HEK293 (cell line): ENCODE results near the gene SLC37A3.
A peak's percentile ranks its signal among the peaks of the same experiment; 100 is the strongest.
"Not testable (repeated sequence)": the region's sequence is repeated elsewhere in the genome, so short reads cannot be mapped to it uniquely, and the experiment has no call there.

Experiments used
- CTCF ChIA-PET: fragments of 350-600 bp; formaldehyde crosslinking; extraction: SDS; loops from one replicate; lab custom pipeline; 2021; ENCODE audit warnings: antibody characterized with exemption; lab: Yijun Ruan, JAX
- POLR2A ChIA-PET: fragments of 300-600 bp; formaldehyde crosslinking; extraction: SDS; loops from one replicate; lab custom pipeline; 2020; ENCODE audit warnings: antibody characterized with exemption, inconsistent platforms; lab: Yijun Ruan, JAX
- H3K27ac ChIP-seq: fragments of 200-500 bp; sonication (Bioruptor generic); 2 replicates; pipeline ENCODE4 v1.5.1; 2014; ENCODE audit warnings: low read depth, low read length, control low read depth, inconsistent platforms; ENCODE audit errors: extremely low read depth
- H3K36me3 ChIP-seq, 2 experiments: fragments of 200-500 bp in 1 of 2; sonication (Bioruptor generic) in 1 of 2; 1 replicate in 1 of 2; 2 replicates in 1 of 2; pipeline ENCODE4 v1.5.1; 2014 to 2017; ENCODE audit warnings: inconsistent platforms in 2 of 2, low read length in 2 of 2; ENCODE audit not compliant: control insufficient read depth in 2 of 2, insufficient read depth in 1 of 2
- H3K4me1 ChIP-seq: fragments of 200-500 bp; sonication (Bioruptor generic); 2 replicates; pipeline ENCODE4 v1.5.1; 2014; ENCODE audit warnings: mild to moderate bottlenecking, low read length, inconsistent platforms; ENCODE audit not compliant: control insufficient read depth, insufficient read depth
- H3K4me3 ChIP-seq: 2 replicates; pipeline ENCODE4 v1.5.1; 2011; ENCODE audit warnings: low read depth, mild to moderate bottlenecking, control low read depth, low read length, moderate library complexity
- H3K9me3 ChIP-seq: fragments of 200-500 bp; sonication (Bioruptor generic); 2 replicates; pipeline ENCODE4 v1.5.1; 2014; ENCODE audit warnings: low read depth, low read length, inconsistent platforms; ENCODE audit not compliant: control insufficient read depth, insufficient read depth
- KLF1 ChIP-seq: fragments of 450-650 bp; formaldehyde crosslinking; IDR thresholded peaks from 2 replicates; pipeline ENCODE4 v1.5.1; 2016; ENCODE audit warnings: missing biosample characterization, missing genetic modification characterization
- MZF1 ChIP-seq: fragments of 450-650 bp; formaldehyde crosslinking; IDR thresholded peaks from 2 replicates; pipeline ENCODE4 v1.5.1; 2017; ENCODE audit warnings: missing biosample characterization, missing genetic modification characterization, borderline replicate concordance
- SETDB1 ChIP-seq: IDR thresholded peaks from one replicate; pipeline ENCODE4 v1.6.1; 2017; ENCODE audit warnings: mild to moderate bottlenecking, low read length, moderate library complexity, mixed read lengths; ENCODE audit not compliant: insufficient read length
- ZNF114 ChIP-seq: fragments of 450-650 bp; formaldehyde crosslinking; IDR thresholded peaks from 2 replicates; pipeline ENCODE4 v1.5.0; 2017; ENCODE audit warnings: missing biosample characterization, missing genetic modification characterization
- ZNF133 ChIP-seq: fragments of 450-650 bp; formaldehyde crosslinking; IDR thresholded peaks from 2 replicates; pipeline ENCODE4 v1.5.1; 2016; ENCODE audit warnings: missing biosample characterization, missing genetic modification characterization
- ZNF184 ChIP-seq: fragments of 450-650 bp; IDR thresholded peaks from 2 replicates; pipeline ENCODE4 v1.5.1; 2018; ENCODE audit warnings: missing biosample characterization, mild to moderate bottlenecking, missing genetic modification characterization
- ZNF354C ChIP-seq: fragments of 450-650 bp; formaldehyde crosslinking; IDR thresholded peaks from 2 replicates; pipeline ENCODE4 v1.5.1; 2016; ENCODE audit warnings: missing biosample characterization, missing genetic modification characterization, low read depth, borderline replicate concordance
- ZNF510 ChIP-seq: fragments of 450-650 bp; formaldehyde crosslinking; IDR thresholded peaks from 2 replicates; pipeline ENCODE4 v1.5.1; 2018; ENCODE audit warnings: mild to moderate bottlenecking, missing genetic modification characterization, missing biosample characterization; ENCODE audit not compliant: insufficient replicate concordance
- ZNF692 ChIP-seq: fragments of 450-650 bp; formaldehyde crosslinking; IDR thresholded peaks from 2 replicates; pipeline ENCODE4 v1.5.1; 2016; ENCODE audit warnings: missing biosample characterization, missing genetic modification characterization
- ZNF747 ChIP-seq: fragments of 450-650 bp; formaldehyde crosslinking; IDR thresholded peaks from 2 replicates; pipeline ENCODE4 v1.5.1; 2016; ENCODE audit warnings: missing biosample characterization, missing genetic modification characterization
- ZNF776 ChIP-seq: fragments of 450-650 bp; formaldehyde crosslinking; IDR thresholded peaks from 2 replicates; pipeline ENCODE4 v1.5.0; 2017; ENCODE audit warnings: missing biosample characterization, missing genetic modification characterization, borderline replicate concordance
- TF ChIP-seq, protein P1 (sequence below): fragments of 450-650 bp; formaldehyde crosslinking; IDR thresholded peaks from 2 replicates; pipeline ENCODE4 v1.5.1; 2016; ENCODE audit warnings: missing biosample characterization, missing genetic modification characterization
- TF ChIP-seq, protein P2 (sequence below): fragments of 450-650 bp; formaldehyde crosslinking; IDR thresholded peaks from 2 replicates; pipeline ENCODE4 v1.5.1; 2017; ENCODE audit warnings: missing biosample characterization, missing genetic modification characterization
- TF ChIP-seq, protein P3 (sequence below): fragments of 450-650 bp; formaldehyde crosslinking; IDR thresholded peaks from 2 replicates; pipeline ENCODE4 v1.5.1; 2016; ENCODE audit warnings: missing biosample characterization, missing genetic modification characterization
- TF ChIP-seq, protein P4 (sequence below): sonication (generic); formaldehyde crosslinking; IDR thresholded peaks from 2 replicates; pipeline ENCODE4 v1.8.1; 2022; ENCODE audit warnings: mild to moderate bottlenecking, moderate library complexity, missing genetic modification reagents

Gene SLC37A3

DNA sequence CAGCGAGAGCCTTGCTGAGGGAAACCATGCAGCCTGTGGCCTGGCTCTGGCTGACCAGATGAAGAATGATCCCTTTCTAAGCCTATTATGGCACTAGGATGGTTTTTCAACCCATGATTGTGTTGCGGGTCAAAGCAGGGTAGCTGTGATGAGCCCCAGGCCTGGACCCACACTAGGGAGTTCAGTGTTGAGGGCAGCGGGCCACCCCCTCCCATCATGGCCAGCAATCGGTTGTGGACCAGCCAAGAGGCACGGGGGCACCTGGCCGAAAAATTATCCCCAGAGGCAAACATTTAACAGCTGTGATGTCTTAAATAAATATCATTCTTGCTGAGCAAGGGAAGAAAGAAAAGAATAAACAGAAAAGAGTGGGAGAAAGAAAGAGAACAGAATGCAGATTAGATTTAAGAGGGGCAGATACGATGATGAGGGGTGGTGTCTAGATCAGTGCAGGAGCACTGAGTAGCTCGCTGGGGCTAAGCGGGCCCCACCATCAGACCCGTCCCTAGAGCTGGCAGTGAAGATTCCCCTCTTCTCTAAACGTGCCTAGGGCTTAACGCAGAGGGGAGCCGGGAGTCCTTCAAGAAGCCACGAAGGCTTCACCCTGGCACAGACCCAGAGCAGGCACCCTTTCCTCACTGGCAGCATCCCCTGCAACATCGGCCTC lies 82.7 kb downstream of the SLC37A3 start:
- Histone ChIP-seq H3K9me3 (no peaks in the 10 kb centered on the region), H3K4me1 (no peaks in the 10 kb centered on the region), H3K27ac (no peak overlapping the region), H3K36me3 (no peaks in the 10 kb centered on the region), H3K4me3 (no peak overlapping the region)
- TF ChIP-seq, protein P1, sequence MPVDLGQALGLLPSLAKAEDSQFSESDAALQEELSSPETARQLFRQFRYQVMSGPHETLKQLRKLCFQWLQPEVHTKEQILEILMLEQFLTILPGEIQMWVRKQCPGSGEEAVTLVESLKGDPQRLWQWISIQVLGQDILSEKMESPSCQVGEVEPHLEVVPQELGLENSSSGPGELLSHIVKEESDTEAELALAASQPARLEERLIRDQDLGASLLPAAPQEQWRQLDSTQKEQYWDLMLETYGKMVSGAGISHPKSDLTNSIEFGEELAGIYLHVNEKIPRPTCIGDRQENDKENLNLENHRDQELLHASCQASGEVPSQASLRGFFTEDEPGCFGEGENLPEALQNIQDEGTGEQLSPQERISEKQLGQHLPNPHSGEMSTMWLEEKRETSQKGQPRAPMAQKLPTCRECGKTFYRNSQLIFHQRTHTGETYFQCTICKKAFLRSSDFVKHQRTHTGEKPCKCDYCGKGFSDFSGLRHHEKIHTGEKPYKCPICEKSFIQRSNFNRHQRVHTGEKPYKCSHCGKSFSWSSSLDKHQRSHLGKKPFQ: no peak
- TF ChIP-seq, protein P2, sequence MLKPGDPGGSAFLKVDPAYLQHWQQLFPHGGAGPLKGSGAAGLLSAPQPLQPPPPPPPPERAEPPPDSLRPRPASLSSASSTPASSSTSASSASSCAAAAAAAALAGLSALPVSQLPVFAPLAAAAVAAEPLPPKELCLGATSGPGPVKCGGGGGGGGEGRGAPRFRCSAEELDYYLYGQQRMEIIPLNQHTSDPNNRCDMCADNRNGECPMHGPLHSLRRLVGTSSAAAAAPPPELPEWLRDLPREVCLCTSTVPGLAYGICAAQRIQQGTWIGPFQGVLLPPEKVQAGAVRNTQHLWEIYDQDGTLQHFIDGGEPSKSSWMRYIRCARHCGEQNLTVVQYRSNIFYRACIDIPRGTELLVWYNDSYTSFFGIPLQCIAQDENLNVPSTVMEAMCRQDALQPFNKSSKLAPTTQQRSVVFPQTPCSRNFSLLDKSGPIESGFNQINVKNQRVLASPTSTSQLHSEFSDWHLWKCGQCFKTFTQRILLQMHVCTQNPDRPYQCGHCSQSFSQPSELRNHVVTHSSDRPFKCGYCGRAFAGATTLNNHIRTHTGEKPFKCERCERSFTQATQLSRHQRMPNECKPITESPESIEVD (tag by site-specific recombination): no peak
- TF ChIP-seq ZNF747 (tag by site-specific recombination): no peak
- peak; percentile 33; the same call in 1 of the 2 replicates for TF ChIP-seq ZNF692 (tag by site-specific recombination)
- TF ChIP-seq, protein P3, sequence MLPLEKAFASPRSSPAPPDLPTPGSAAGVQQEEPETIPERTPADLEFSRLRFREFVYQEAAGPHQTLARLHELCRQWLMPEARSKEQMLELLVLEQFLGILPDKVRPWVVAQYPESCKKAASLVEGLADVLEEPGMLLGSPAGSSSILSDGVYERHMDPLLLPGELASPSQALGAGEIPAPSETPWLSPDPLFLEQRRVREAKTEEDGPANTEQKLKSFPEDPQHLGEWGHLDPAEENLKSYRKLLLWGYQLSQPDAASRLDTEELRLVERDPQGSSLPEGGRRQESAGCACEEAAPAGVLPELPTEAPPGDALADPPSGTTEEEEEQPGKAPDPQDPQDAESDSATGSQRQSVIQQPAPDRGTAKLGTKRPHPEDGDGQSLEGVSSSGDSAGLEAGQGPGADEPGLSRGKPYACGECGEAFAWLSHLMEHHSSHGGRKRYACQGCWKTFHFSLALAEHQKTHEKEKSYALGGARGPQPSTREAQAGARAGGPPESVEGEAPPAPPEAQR (tag by site-specific recombination): no peak
- TF ChIP-seq ZNF354C: no peak
- CTCF ChIA-PET: interaction anchor here (0.6 to 1.3 kb wide), 2 partner anchors 11 to 994 kb away, joined by 3 to 4 read pairs; no protein-coding TSS in a partner anchor
- POLR2A ChIA-PET: no interaction called here

DNA sequence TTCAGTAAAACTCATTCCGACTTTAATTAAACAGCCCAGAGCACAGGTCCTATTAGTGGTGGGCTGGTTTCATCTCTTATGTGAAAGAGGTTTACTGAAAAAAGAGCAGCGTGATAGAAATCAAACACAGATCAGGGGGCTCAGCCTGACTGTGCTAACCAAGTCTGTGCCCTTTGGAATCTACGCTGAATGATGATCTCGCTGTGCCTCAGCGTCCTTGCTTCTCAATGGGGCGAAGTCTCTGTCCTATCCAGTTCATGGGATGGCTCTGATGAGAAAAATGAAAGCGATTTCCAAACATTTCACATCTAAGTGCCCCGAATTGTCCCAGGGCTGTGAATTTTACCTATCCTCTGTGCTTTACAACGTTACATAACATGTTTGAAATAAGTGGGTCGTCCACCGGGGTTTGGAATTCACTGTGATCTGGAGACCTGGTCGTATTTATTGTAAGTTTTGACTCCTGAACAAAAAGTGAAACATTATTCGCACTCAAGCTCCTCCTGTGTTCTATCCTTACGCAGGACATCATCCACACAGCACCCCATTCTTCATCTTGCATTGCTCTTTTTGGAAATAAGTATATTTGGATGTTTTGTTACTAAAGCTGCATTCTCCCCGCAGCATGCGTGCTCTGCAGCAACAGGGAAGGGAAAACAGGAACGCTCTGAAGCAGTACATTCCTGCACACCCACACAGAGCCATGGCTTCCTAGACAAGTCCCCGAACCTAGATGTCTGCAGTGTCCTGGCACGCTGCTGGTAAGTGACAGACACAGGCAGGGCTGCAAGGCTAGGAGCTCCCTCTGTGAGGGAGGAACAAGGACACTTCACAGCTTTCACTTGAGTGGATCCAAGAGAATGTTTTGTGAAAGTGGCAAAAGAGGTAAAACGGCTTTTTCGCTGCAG lies 83.5 kb downstream of the SLC37A3 start:
- ChIA-PET POLR2A (no interaction called here), CTCF (no interaction called here)
- H3K36me3 ChIP-seq: no peaks in the 10 kb centered on the region
- no peak overlapping the region for H3K4me3 ChIP-seq
- H3K4me1 ChIP-seq: no peaks in the 10 kb centered on the region
- H3K9me3 ChIP-seq: no peaks in the 10 kb centered on the region
- no peak overlapping the region for H3K27ac ChIP-seq
- no peak for TF ChIP-seq KLF1 (tag by site-specific recombination)
- TF ChIP-seq, all 188 proteins: peak for 0

DNA sequence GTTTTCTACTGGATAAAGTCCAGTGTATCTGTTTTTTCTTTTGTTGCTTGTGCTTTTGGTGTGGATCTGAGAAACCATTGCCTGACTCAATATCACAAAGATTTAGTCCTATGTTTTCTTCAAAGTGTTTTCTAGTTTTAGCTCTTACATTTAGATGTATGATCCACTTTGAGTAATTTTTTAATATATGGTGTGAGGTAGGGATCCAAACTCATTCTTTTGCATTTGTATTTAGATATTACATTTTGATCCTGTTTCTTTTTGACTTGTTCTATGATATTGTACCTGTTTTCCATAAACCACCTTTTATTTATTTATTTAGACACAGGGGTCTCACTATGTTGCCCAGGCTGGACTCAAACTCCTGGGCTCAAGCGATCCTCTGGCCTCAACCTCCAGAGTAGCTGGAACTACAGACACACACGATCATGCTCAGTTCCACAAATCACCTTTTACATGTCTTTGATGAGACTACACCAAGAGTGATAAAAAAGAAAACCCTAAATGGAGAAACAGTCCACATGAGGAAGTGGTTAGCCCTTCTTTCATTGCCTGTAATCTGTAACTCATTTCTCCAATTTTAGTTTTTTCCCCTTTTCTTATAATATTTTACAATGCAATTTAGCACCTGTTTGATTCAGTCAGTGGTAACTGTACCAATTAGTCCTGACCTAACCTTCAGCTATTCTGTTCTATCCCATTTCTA lies 86.0 kb downstream of the SLC37A3 start:
- no peak for TF ChIP-seq MZF1 (tag by site-specific recombination)
- no peak for TF ChIP-seq ZNF114 (tag by site-specific recombination)
- no peak for TF ChIP-seq ZNF133 (tag by site-specific recombination)
- TF ChIP-seq ZNF776 (tag by site-specific recombination): no peak
- TF ChIP-seq, protein P4, sequence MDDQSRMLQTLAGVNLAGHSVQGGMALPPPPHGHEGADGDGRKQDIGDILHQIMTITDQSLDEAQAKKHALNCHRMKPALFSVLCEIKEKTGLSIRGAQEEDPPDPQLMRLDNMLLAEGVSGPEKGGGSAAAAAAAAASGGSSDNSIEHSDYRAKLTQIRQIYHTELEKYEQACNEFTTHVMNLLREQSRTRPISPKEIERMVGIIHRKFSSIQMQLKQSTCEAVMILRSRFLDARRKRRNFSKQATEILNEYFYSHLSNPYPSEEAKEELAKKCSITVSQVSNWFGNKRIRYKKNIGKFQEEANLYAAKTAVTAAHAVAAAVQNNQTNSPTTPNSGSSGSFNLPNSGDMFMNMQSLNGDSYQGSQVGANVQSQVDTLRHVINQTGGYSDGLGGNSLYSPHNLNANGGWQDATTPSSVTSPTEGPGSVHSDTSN: no peak
- no peak for TF ChIP-seq ZNF510
- peak; percentile 68 for TF ChIP-seq SETDB1
- TF ChIP-seq ZNF184 (tag by site-specific recombination): no peak
- no peak overlapping the region for H3K27ac ChIP-seq
- H3K4me1 ChIP-seq: no peaks in the 10 kb centered on the region
- H3K4me3 ChIP-seq: no peak overlapping the region
- POLR2A ChIA-PET: no interaction called here
- no peaks in the 10 kb centered on the region for H3K36me3 ChIP-seq
- CTCF ChIA-PET: interaction anchor here (0.5 to 1.0 kb wide), 4 partner anchors 14 to 1673 kb away, joined by 3 to 5 read pairs (median 4); no protein-coding TSS in a partner anchor
- no peaks in the 10 kb centered on the region for H3K9me3 ChIP-seq

GRCh38 chr7:140311128-140311527 lies 87.2 kb downstream of the SLC37A3 start:
- CTCF ChIA-PET, H3K4me1 ChIP-seq, H3K36me3 ChIP-seq, POLR2A ChIA-PET, H3K4me3 ChIP-seq, H3K27ac ChIP-seq, H3K9me3 ChIP-seq: not testable (repeated sequence)
